Adrenal gland (tissue), 5 donors: ENCODE measurements around the gene ARHGEF10L.

Source experiments
- POLR2A ChIP-seq, 2 donors: fragments of 450-650 bp; IDR thresholded peaks; one replicate each; pipeline ENCODE4 v1.6.1; 2017; ENCODE audit warnings: antibody characterized with exemption in 2 of 2, mild to moderate bottlenecking in 2 of 2, moderate library complexity in 1 of 2
- TF ChIP-seq, protein P1 (sequence below), 6 experiments: fragments of 450-650 bp in 4 of 6; fragments of 200-600 bp in 2 of 6; sonication (generic) in 1 of 6; IDR thresholded peaks; 1 replicate in 5 of 6; 2 replicates in 1 of 6; pipeline versions ENCODE4 v1.5.1 to v1.8.0; 2016 to 2021; ENCODE audit warnings: antibody characterized with exemption in 6 of 6, mild to moderate bottlenecking in 2 of 6, moderate library complexity in 1 of 6
- donor health status: DM: no; HTN: no; CAD: no.

GRCh38 chr1:17719874-17720273, 180.4 kb downstream of the ARHGEF10L start:
- TF ChIP-seq, protein P1, sequence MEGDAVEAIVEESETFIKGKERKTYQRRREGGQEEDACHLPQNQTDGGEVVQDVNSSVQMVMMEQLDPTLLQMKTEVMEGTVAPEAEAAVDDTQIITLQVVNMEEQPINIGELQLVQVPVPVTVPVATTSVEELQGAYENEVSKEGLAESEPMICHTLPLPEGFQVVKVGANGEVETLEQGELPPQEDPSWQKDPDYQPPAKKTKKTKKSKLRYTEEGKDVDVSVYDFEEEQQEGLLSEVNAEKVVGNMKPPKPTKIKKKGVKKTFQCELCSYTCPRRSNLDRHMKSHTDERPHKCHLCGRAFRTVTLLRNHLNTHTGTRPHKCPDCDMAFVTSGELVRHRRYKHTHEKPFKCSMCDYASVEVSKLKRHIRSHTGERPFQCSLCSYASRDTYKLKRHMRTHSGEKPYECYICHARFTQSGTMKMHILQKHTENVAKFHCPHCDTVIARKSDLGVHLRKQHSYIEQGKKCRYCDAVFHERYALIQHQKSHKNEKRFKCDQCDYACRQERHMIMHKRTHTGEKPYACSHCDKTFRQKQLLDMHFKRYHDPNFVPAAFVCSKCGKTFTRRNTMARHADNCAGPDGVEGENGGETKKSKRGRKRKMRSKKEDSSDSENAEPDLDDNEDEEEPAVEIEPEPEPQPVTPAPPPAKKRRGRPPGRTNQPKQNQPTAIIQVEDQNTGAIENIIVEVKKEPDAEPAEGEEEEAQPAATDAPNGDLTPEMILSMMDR (IDR thresholded peaks at IDR 0.05), result no peak
- TF ChIP-seq POLR2A (IDR thresholded peaks at IDR 0.05), result no peak
